ENCODE measurements around the gene SLC28A2. TPM values are rescaled to one million over a fixed set of nuclear protein-coding genes. Genes with fewer than 3 reads are reported as not detected.

SLC28A2 gene
- total RNA-seq, 1 experiment from 2014 or later = not detected

DNA sequence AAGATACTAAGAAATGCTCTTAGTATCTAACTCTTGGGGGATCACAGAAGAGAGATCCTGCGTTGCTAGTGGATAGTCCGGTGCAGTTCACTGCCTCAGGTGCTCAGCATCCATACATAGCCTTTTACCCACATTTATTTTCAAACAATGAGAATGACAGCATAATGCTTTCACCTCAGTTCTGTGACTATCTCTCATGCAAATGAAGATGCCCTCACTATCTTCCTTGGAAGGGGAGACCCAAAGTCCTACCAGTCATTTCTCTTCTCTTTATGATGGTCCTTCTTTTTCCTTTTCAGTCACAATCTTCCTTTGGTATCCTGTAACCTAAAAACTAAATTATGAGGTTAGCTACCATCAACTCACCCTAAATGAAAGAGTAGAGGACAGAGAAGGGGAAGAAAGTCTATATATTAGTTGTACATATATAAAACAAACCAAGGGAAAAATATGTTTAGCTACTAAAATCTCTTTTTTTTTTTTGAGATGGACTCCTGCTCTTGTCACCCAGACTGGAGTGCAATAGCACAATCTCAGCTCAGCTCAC lies 30.9 kb upstream of the SLC28A2 start:
- H3K27ac Mint-ChIP-seq = no peak overlapping the region
- peaks cover 11% of the 10 kb centered on the region for H3K27me3 Mint-ChIP-seq (ENCODE audit: low read depth)
- no peaks in the 10 kb centered on the region for H3K79me2 ChIP-seq (ENCODE audit: insufficient read depth, low read length)

More for the DNA sequence above, 30.9 kb upstream of the SLC28A2 start:
- Mint-ChIP-seq H3K9me3 (no peaks in the 10 kb centered on the region), H3K4me1 (0 out of 4 replicates have a peak, but pooled peaks cover 0 to 3% of the 10 kb centered on the region in 2 experiments), H3K4me3 (no peak overlapping the region), H3K36me3 (ENCODE audit: insufficient read depth in 1 of 3, low read depth in 3 of 3) (no peaks in the 10 kb centered on the region)
- H4K91ac ChIP-seq (ENCODE audit: insufficient read length, low read depth, low read length) = no peak overlapping the region
- H2BK120ac ChIP-seq (ENCODE audit: low read depth, low read length, poor library complexity, severe bottlenecking) = no peak overlapping the region
- H2BK20ac ChIP-seq (ENCODE audit: low read depth, low read length, poor library complexity, severe bottlenecking) = no peak overlapping the region
- no peaks in the 10 kb centered on the region for H3K9me3 ChIP-seq (ENCODE audit: control insufficient read depth, low read depth, low read length)
- no peaks in the 10 kb centered on the region for H3K27me3 ChIP-seq (ENCODE audit: insufficient read depth, low read length)
- H2BK15ac ChIP-seq (ENCODE audit: low read depth, low read length) = no peak overlapping the region
- H3K18ac ChIP-seq (ENCODE audit: insufficient read length, low read depth, low read length) = no peak overlapping the region
- H2AK5ac ChIP-seq (ENCODE audit: insufficient read length, low read length) = no peak overlapping the region
- H3K23me2 ChIP-seq (ENCODE audit: insufficient read length, low read depth, low read length, poor library complexity, severe bottlenecking) = no peaks in the 10 kb centered on the region
- H3K27ac ChIP-seq (ENCODE audit: insufficient read length, low read depth, low read length) = no peak overlapping the region
- H4K8ac ChIP-seq (replicated peaks; ENCODE audit: insufficient read length, low read depth, low read length) = no peak overlapping the region
- H3T11ph ChIP-seq (ENCODE audit: low read length) = no peak overlapping the region
- WGBS (ENCODE audit: extremely low coverage, insufficient read length, low lambda C conversion rate) = no CpG with 5 or more reads among the region's 2 CpGs
- H2AFZ ChIP-seq (ENCODE audit: low read length) = no peak overlapping the region
- no peaks in the 10 kb centered on the region for H3K4me1 ChIP-seq (ENCODE audit: insufficient read depth, low read length)
- no peak overlapping the region for H3K4ac ChIP-seq (ENCODE audit: low read depth, low read length)
- DNase-seq = no peak
- no peak overlapping the region for H3K9ac ChIP-seq (ENCODE audit: extremely low read depth, insufficient read length, low read length)
- no peak overlapping the region for H2BK12ac ChIP-seq (ENCODE audit: insufficient read length, low read depth, low read length)
- no peak overlapping the region for H4K5ac ChIP-seq (ENCODE audit: insufficient read length, low read depth, low read length)
- TF ChIP-seq, protein P1, sequence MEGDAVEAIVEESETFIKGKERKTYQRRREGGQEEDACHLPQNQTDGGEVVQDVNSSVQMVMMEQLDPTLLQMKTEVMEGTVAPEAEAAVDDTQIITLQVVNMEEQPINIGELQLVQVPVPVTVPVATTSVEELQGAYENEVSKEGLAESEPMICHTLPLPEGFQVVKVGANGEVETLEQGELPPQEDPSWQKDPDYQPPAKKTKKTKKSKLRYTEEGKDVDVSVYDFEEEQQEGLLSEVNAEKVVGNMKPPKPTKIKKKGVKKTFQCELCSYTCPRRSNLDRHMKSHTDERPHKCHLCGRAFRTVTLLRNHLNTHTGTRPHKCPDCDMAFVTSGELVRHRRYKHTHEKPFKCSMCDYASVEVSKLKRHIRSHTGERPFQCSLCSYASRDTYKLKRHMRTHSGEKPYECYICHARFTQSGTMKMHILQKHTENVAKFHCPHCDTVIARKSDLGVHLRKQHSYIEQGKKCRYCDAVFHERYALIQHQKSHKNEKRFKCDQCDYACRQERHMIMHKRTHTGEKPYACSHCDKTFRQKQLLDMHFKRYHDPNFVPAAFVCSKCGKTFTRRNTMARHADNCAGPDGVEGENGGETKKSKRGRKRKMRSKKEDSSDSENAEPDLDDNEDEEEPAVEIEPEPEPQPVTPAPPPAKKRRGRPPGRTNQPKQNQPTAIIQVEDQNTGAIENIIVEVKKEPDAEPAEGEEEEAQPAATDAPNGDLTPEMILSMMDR (conservative IDR thresholded peaks at IDR 0.05) = no peak
- no peak overlapping the region for H3K4me2 ChIP-seq (ENCODE audit: insufficient read depth, insufficient read length, low read length)
- H2BK5ac ChIP-seq (ENCODE audit: insufficient read length, low read length) = no peak overlapping the region
- no peaks in the 10 kb centered on the region for H3K79me1 ChIP-seq (ENCODE audit: insufficient read depth, low read depth, low read length, poor library complexity, severe bottlenecking)
- H3K14ac ChIP-seq (ENCODE audit: insufficient read depth, low read length) = no peak overlapping the region
- no peak overlapping the region for H3K23ac ChIP-seq (ENCODE audit: insufficient read length, low read depth, low read length)
- no peak overlapping the region for H3K56ac ChIP-seq (ENCODE audit: insufficient read length, low read depth, low read length)
- no peaks in the 10 kb centered on the region for H4K20me1 ChIP-seq (ENCODE audit: control insufficient read depth, insufficient read depth, insufficient read length)

All from H9 (cell line).